HCT116 (cell line): ENCODE measurements around the gene SYNJ2. TPM values are rescaled to one million over a fixed set of nuclear protein-coding genes. Genes with fewer than 3 reads are reported as not detected.
A peak's percentile ranks its signal among the peaks of the same experiment; 100 is the strongest.

ENCODE experiments used
- ATAC-seq: fragments of 200-7000 bp; cut with Tn5 transposase; 2 replicates; pipeline ENCODE4 v1.9.1; 2020; ENCODE audit warnings: mild to moderate bottlenecking, moderate library complexity
- BruUV-seq: library from RNA; stranded (reverse); fragments of 400-500 nt; replicated peaks from 2 replicates; lab custom pipeline; 2021; lab: Mats Ljungman, UMichigan
- CTCF ChIA-PET: fragments of 300-600 bp; sonication (Branson Sonifier 250); formaldehyde crosslinking; loops from one replicate; lab custom pipeline; 2021; ENCODE audit warnings: antibody characterized with exemption; lab: Charles Lee
- POLR2A ChIA-PET: fragments of 300-600, 350-600 bp; sonication (Branson Sonifier 250); formaldehyde crosslinking; loops from one replicate; lab custom pipeline; 2021; ENCODE audit warnings: antibody characterized with exemption; lab: Charles Lee
- RAD21 ChIA-PET, 2 experiments: fragments of 300-600 bp; sonication (Branson Sonifier 250); formaldehyde crosslinking; loops; one replicate each; lab custom pipeline; 2023; ENCODE audit warnings: low total read pairs in 2 of 2; ENCODE audit not compliant: uncharacterized antibody in 2 of 2, unreplicated experiment in 2 of 2, low non-redundant PET in 1 of 2; lab: Charles Lee
- DNase-seq: peaks from one replicate; pipeline ENCODE4 v3.0.0-alpha.2; 2010; ENCODE audit warnings: low read depth, low spot score
- H2AFZ ChIP-seq: fragments of 200-600 bp; shearing (Covaris generic), sonication (generic); 2 replicates; pipeline ENCODE4 v1.6.1; 2017; ENCODE audit warnings: low read depth, mixed run types, mixed read lengths, antibody characterized with exemption, low read length; ENCODE audit not compliant: poor library complexity, severe bottlenecking
- H3K27ac ChIP-seq: 2 replicates; pipeline ENCODE4 v1.5.1; 2012; ENCODE audit warnings: low read depth, low read length
- H3K27me3 ChIP-seq: fragments of 200-600 bp; sonication (generic); 2 replicates; pipeline ENCODE4 v1.6.1; 2016; ENCODE audit warnings: mixed run types, low read length, mixed read lengths; ENCODE audit not compliant: insufficient read depth
- H3K36me3 ChIP-seq, 2 experiments: fragments of 200-500 bp in 1 of 2; fragments of 200-600 bp in 1 of 2; sonication (Bioruptor generic) in 1 of 2; sonication (generic) in 1 of 2; 2 replicates each; pipeline versions ENCODE4 v1.5.1 to v1.6.1; 2014 to 2016; ENCODE audit warnings: low read length in 2 of 2, inconsistent platforms in 1 of 2, mixed read lengths in 1 of 2, mixed run types in 1 of 2; ENCODE audit not compliant: insufficient read depth in 2 of 2, control insufficient read depth in 1 of 2
- H3K4me1 ChIP-seq, 2 experiments: fragments of 200-600 bp in 1 of 2; sonication (generic) in 1 of 2; 2 replicates each; pipeline versions ENCODE4 v1.5.1 to v1.6.1; 2012 to 2017; ENCODE audit warnings: low read length in 2 of 2, inconsistent platforms in 1 of 2, mild to moderate bottlenecking in 1 of 2, mixed read lengths in 1 of 2, mixed run types in 1 of 2, moderate library complexity in 1 of 2; ENCODE audit not compliant: insufficient read depth in 2 of 2, control insufficient read depth in 1 of 2
- H3K4me2 ChIP-seq: fragments of 200-600 bp; sonication (generic); 2 replicates; pipeline ENCODE4 v1.6.1; 2017; ENCODE audit warnings: mixed run types, low read length, mixed read lengths
- H3K4me3 ChIP-seq, 2 experiments: fragments of 200-600 bp in 1 of 2; sonication (generic) in 1 of 2; replicated peaks in 1 of 2; 2 replicates each; pipeline ENCODE4 v1.5.1; 2011 to 2016; ENCODE audit warnings: low read length in 2 of 2, control low read depth in 1 of 2, low read depth in 1 of 2, mild to moderate bottlenecking in 1 of 2, mixed read lengths in 1 of 2, mixed run types in 1 of 2
- H3K79me2 ChIP-seq: fragments of 200-600 bp; sonication (generic); 2 replicates; pipeline ENCODE4 v1.6.1; 2017; ENCODE audit warnings: mild to moderate bottlenecking, mixed run types, low read length, moderate library complexity, mixed read lengths; ENCODE audit not compliant: insufficient read depth
- H3K9ac ChIP-seq: fragments of 200-600 bp; sonication (generic); 2 replicates; pipeline ENCODE4 v1.6.1; 2016; ENCODE audit warnings: low read length, mixed read lengths
- H3K9me2 ChIP-seq: fragments of 200-600 bp; sonication (generic), shearing (Covaris generic); 2 replicates; pipeline ENCODE4 v1.6.1; 2017; ENCODE audit warnings: mixed run types, mild to moderate bottlenecking, moderate library complexity; ENCODE audit not compliant: insufficient read depth
- H3K9me3 ChIP-seq, 2 experiments: fragments of 200-500 bp in 1 of 2; fragments of 200-600 bp in 1 of 2; sonication (Bioruptor generic) in 1 of 2; sonication (generic) in 1 of 2; 2 replicates each; pipeline ENCODE4 v1.6.1; 2014 to 2017; ENCODE audit warnings: low read length in 2 of 2, mixed read lengths in 2 of 2, inconsistent platforms in 1 of 2, low read depth in 1 of 2, mild to moderate bottlenecking in 1 of 2, mixed run types in 1 of 2, moderate library complexity in 1 of 2; ENCODE audit not compliant: control insufficient read depth in 1 of 2, insufficient read depth in 1 of 2
- H4K20me1 ChIP-seq: fragments of 200-600 bp; sonication (generic), shearing (Covaris generic); 2 replicates; pipeline ENCODE4 v1.6.1; 2017; ENCODE audit warnings: mixed run types, mild to moderate bottlenecking, moderate library complexity; ENCODE audit not compliant: insufficient read depth
- ATF3 ChIP-seq: IDR thresholded peaks from 2 replicates; pipeline ENCODE4 v1.6.1; 2012
- EZH2 ChIP-seq: fragments of 200-600 bp; sonication (generic); IDR thresholded peaks from 2 replicates; pipeline ENCODE4 v1.6.1; 2017; ENCODE audit warnings: antibody characterized with exemption, mixed run types
- EZH2phosphoT487 ChIP-seq: fragments of 200-600 bp; IDR thresholded peaks from 2 replicates; pipeline ENCODE4 v1.6.1; 2018; ENCODE audit warnings: antibody characterized with exemption, borderline replicate concordance
- JUND ChIP-seq: IDR thresholded peaks from 2 replicates; pipeline ENCODE4 v1.6.1; 2012
- POLR2A ChIP-seq: IDR thresholded peaks from 2 replicates; pipeline ENCODE4 v1.7.0; 2011; ENCODE audit warnings: borderline replicate concordance; ENCODE audit not compliant: insufficient read depth, insufficient read length; ENCODE audit errors: extremely low read depth
- POLR2AphosphoS5 ChIP-seq: IDR thresholded peaks from 2 replicates; pipeline ENCODE4 v1.6.1; 2011; ENCODE audit warnings: mild to moderate bottlenecking, low read depth, low read length, moderate library complexity
- SIN3A ChIP-seq: IDR thresholded peaks from 2 replicates; pipeline ENCODE4 v1.6.1; 2012; ENCODE audit warnings: low read depth
- SP1 ChIP-seq: IDR thresholded peaks from 2 replicates; pipeline ENCODE4 v1.6.1; 2012; ENCODE audit warnings: low read depth
- YY1 ChIP-seq: IDR thresholded peaks from 2 replicates; pipeline ENCODE4 v1.6.1; 2011; ENCODE audit warnings: low read length, low read depth, moderate library complexity, mild to moderate bottlenecking; ENCODE audit not compliant: insufficient replicate concordance; ENCODE audit errors: extremely low read depth
- intact Hi-C: fragments of 100-400 bp; cut with micrococcal nuclease; formaldehyde crosslinking; loops from 2 replicates; pipeline ENCODE4 v1.10.0; 2022
- total RNA-seq: library from RNA; stranded (reverse); gene quantifications from one replicate; pipeline ENCODE4 v1.2.1, GENCODE V29; 2021; ENCODE audit not compliant: unreplicated experiment

SYNJ2 gene
- total RNA-seq, 1 experiment from 2014 or later = 23.9 TPM

DNA sequence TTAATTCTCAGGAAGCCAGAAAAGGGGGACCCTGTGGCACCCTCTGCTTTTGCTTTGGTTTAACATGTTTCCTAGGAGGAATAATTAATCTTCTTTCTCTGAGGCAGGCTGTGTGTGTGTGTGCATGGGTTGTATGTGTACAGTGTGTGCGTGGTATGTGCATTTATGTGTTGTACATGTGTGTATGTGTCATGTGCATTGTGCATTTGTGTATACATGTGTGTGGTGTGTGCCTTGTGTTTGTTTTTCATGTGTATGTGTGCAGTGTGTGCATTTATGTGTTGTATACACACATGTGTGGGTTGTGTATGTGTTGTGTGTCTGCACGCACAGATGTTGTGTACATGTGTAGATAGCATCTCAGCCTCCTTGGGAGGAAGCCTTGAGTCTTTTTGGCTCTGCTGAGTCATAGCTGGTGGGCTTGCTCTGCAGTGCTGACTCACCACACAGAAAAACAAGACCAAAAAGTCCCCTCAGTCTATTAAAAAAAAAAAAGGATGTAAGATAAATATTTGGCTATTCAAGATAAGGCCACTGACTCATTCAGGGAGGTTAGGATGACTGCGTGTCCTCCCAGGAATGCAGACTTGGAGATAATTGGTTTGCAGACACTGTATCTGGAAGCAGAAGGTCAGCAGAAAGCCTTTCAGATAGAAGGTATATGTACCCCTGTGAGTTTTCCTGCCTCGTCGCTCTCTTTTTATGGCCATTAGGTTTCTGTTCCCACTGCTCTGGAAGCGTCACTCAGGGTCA, 58.6 kb downstream of the SYNJ2 start:
- Histone ChIP-seq H3K9me2 (no peaks in the 10 kb centered on the region), H4K20me1 (no peaks in the 10 kb centered on the region), H3K9me3 (no peaks in the 10 kb centered on the region), H3K9ac (peak overlapping the region; percentile 41)
- no TSS peak for BruUV-seq
- ChIA-PET CTCF (interaction anchor here (2.7 kb wide), 1 partner anchor 14 kb away, joined by 13 read pairs; no protein-coding TSS in a partner anchor), RAD21 (no interaction called here)
- peak; percentile 83 for DNase-seq
- TF ChIP-seq YY1 (peak; percentile 58), SIN3A (no peak), ATF3 (no peak), JUND (no peak), POLR2A (no peak), SP1 (no peak), POLR2AphosphoS5 (peak; percentile 34; the same call in 1 of the 2 replicates), EZH2 (no peak), EZH2phosphoT487 (no peak)
- TF ChIP-seq, all 23 proteins: peak for 2
- no peaks in the 10 kb centered on the region for H3K36me3 ChIP-seq
- H3K4me3 ChIP-seq = peak overlapping the region; percentile 15 to 27
- intact Hi-C loops = no loop called here
- no peaks in the 10 kb centered on the region for H3K27me3 ChIP-seq
- POLR2A ChIA-PET = interaction anchor here (1.2 kb wide), 1 partner anchor 17 kb away, joined by 3 read pairs; no protein-coding TSS in a partner anchor
- peak overlapping the region; percentile 80 for H3K4me2 ChIP-seq
- peak overlapping the region; percentile 87 for H3K27ac ChIP-seq
- peak; percentile 56 for ATAC-seq
- no peak overlapping the region for H2AFZ ChIP-seq
- peaks cover 67 to 74% of the 10 kb centered on the region in 2 experiments for H3K4me1 ChIP-seq
- no peaks in the 10 kb centered on the region; the same call in 1 of the 2 replicates for H3K79me2 ChIP-seq
